LNCAP (cell line): Measurements from ENCODE around the gene ELOVL6.

Experiments used
- CTCF ChIP-seq: fragments of 450-650 bp; IDR thresholded peaks from 2 replicates; pipeline ENCODE4 v1.5.1; 2017; ENCODE audit warnings: mild to moderate bottlenecking

ELOVL6 gene

GRCh38 chr4:110108960-110109359 lies 89.5 kb downstream of the ELOVL6 start:
- no peak for TF ChIP-seq CTCF

GRCh38 chr4:110108422-110108821 lies 90.0 kb downstream of the ELOVL6 start:
- TF ChIP-seq CTCF: no peak

- TF ChIP-seq CTCF: no peak
Measured at GRCh38 chr4:110107866-110108265, 90.5 kb downstream of the ELOVL6 start.

- TF ChIP-seq CTCF: no peak
Measured at GRCh38 chr4:110106931-110107296, 91.5 kb downstream of the ELOVL6 start.

- no peak for TF ChIP-seq CTCF
Measured at GRCh38 chr4:110104661-110105060, 93.8 kb downstream of the ELOVL6 start.

- TF ChIP-seq CTCF: no peak
Measured at GRCh38 chr4:110099638-110100037, 98.8 kb downstream of the ELOVL6 start.

- TF ChIP-seq CTCF: no peak
Measured at GRCh38 chr4:110096405-110096804, 102.0 kb downstream of the ELOVL6 start.

GRCh38 chr4:110092646-110093045 lies 105.8 kb downstream of the ELOVL6 start:
- TF ChIP-seq CTCF: no peak
